Neural progenitor cell (in vitro differentiated cells): ENCODE measurements around the gene NKPD1. TPM values are rescaled to one million over a fixed set of nuclear protein-coding genes. Genes with fewer than 3 reads are reported as not detected.
A peak's percentile ranks its signal among the peaks of the same experiment; 100 is the strongest.

Source experiments
- DNase-seq: peaks from one replicate; pipeline ENCODE4 v3.0.0-alpha.2; 2016; ENCODE audit warnings: low spot score
- H2AFZ ChIP-seq: fragments of 200-600 bp; sonication (generic); replicated peaks from 2 replicates; pipeline ENCODE4 v1.6.1; 2016; ENCODE audit warnings: antibody characterized with exemption
- H3F3A ChIP-seq: fragments of 200-600 bp; sonication (generic); 2 replicates; pipeline ENCODE4 v1.6.1; 2016; ENCODE audit warnings: antibody characterized with exemption, low read depth
- H3K27ac ChIP-seq: fragments of 200-600 bp; sonication (generic); 2 replicates; pipeline ENCODE4 v1.5.1; 2016; ENCODE audit warnings: mild to moderate bottlenecking
- H3K27me3 ChIP-seq: fragments of 200-600 bp; sonication (generic); 2 replicates; pipeline ENCODE4 v1.6.1; 2016; ENCODE audit warnings: mild to moderate bottlenecking, moderate library complexity
- H3K36me3 ChIP-seq: fragments of 200-600 bp; sonication (generic); 2 replicates; pipeline ENCODE4 v1.5.1; 2016
- H3K4me1 ChIP-seq: fragments of 200-600 bp; sonication (generic); 2 replicates; pipeline ENCODE4 v1.6.1; 2016; ENCODE audit warnings: mixed run types
- H3K4me2 ChIP-seq: fragments of 200-600 bp; sonication (generic); 2 replicates; pipeline ENCODE4 v1.6.1; 2016
- H3K4me3 ChIP-seq: fragments of 200-600 bp; sonication (generic); 2 replicates; pipeline ENCODE4 v1.5.1; 2016
- H3K79me2 ChIP-seq: fragments of 200-600 bp; sonication (generic); 2 replicates; pipeline ENCODE4 v1.6.1; 2016; ENCODE audit warnings: low read depth
- H3K9ac ChIP-seq: fragments of 200-600 bp; sonication (generic); 2 replicates; pipeline ENCODE4 v1.6.1; 2016
- H3K9me3 ChIP-seq: fragments of 200-600 bp; sonication (generic); 2 replicates; pipeline ENCODE4 v1.5.1; 2016; ENCODE audit warnings: low read depth
- H4K20me1 ChIP-seq: fragments of 200-600 bp; sonication (generic); 2 replicates; pipeline ENCODE4 v1.6.1; 2016; ENCODE audit warnings: low read depth
- H3K27ac Mint-ChIP-seq: 3 replicates; pipeline ENCODE4 v1.8.0; 2021; ENCODE audit warnings: mixed read lengths
- H3K27me3 Mint-ChIP-seq: 2 replicates; pipeline ENCODE4 v1.8.0; 2022; ENCODE audit warnings: low read depth, mild to moderate bottlenecking, inconsistent platforms, moderate library complexity, mixed read lengths; ENCODE audit not compliant: insufficient read depth
- H3K36me3 Mint-ChIP-seq: 3 replicates; pipeline ENCODE4 v1.8.0; 2021; ENCODE audit warnings: mixed read lengths
- H3K4me1 Mint-ChIP-seq: 3 replicates; pipeline ENCODE4 v1.8.0; 2021; ENCODE audit warnings: mixed read lengths
- H3K4me3 Mint-ChIP-seq: 3 replicates; pipeline ENCODE4 v1.8.0; 2021; ENCODE audit warnings: mild to moderate bottlenecking, moderate library complexity, mixed read lengths
- H3K9me3 Mint-ChIP-seq: 3 replicates; pipeline ENCODE4 v1.8.0; 2020; ENCODE audit warnings: mixed read lengths
- CTCF ChIP-seq: fragments of 200-600 bp; sonication (generic); IDR thresholded peaks from 2 replicates; pipeline ENCODE4 v1.5.1; 2017; ENCODE audit warnings: antibody characterized with exemption, mild to moderate bottlenecking
- EZH2 ChIP-seq: fragments of 200-600 bp; sonication (generic); IDR thresholded peaks from 2 replicates; pipeline ENCODE4 v1.6.1; 2017; ENCODE audit warnings: antibody characterized with exemption, mild to moderate bottlenecking, moderate library complexity
- EZH2phosphoT487 ChIP-seq: fragments of 200-600 bp; sonication (generic); IDR thresholded peaks from 2 replicates; pipeline ENCODE4 v1.6.1; 2017; ENCODE audit warnings: antibody characterized with exemption
- total RNA-seq: library from RNA; depleted of rRNA; stranded (reverse); fragments of >200 nt; gene quantifications from 2 replicates; pipeline ENCODE4 v1.2.3, GENCODE V29; 2015; ENCODE audit warnings: low replicate concordance

NKPD1 gene
- total RNA-seq, 1 donor from 2014 or later: 0.02 TPM

DNA sequence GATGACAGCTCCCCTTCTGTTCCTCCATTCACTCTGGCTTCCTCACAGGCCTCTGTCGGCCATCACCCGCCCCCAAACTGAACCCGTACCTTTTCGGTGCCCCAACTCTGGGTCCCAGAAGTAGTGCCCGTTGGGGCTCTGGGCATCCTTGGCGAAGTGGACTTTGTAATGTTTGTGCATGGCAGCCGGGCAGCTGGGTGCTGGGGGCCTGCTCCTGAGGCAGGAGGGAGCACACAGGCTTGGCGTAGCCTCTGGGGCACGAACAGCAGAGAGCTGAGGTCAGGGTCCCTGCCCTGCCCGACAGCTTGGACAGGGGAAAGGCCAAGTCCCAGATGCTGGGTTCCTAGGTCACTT is 834 bp downstream of the NKPD1 start:
- Histone ChIP-seq H3K9ac (no peak overlapping the region), H3K36me3 (no peaks in the 10 kb centered on the region), H3K27me3 (peaks cover 42% of the 10 kb centered on the region), H2AFZ (no peak overlapping the region), H3F3A (no peaks in the 10 kb centered on the region), H3K79me2 (no peaks in the 10 kb centered on the region), H3K4me2 (no peak overlapping the region), H3K4me1 (peaks cover 6% of the 10 kb centered on the region), H3K4me3 (no peak overlapping the region), H3K27ac (no peak overlapping the region), H3K9me3 (no peaks in the 10 kb centered on the region), H4K20me1 (peaks cover 7% of the 10 kb centered on the region)
- no peaks in the 10 kb centered on the region for H3K36me3 Mint-ChIP-seq
- no peak overlapping the region for H3K27ac Mint-ChIP-seq
- DNase-seq: no peak
- H3K4me3 Mint-ChIP-seq: no peak overlapping the region
- H3K9me3 Mint-ChIP-seq: no peaks in the 10 kb centered on the region
- H3K4me1 Mint-ChIP-seq: peaks cover 11% of the 10 kb centered on the region
- TF ChIP-seq EZH2 (no peak), EZH2phosphoT487 (no peak), CTCF (no peak)
- peaks cover 4% of the 10 kb centered on the region for H3K27me3 Mint-ChIP-seq

DNA sequence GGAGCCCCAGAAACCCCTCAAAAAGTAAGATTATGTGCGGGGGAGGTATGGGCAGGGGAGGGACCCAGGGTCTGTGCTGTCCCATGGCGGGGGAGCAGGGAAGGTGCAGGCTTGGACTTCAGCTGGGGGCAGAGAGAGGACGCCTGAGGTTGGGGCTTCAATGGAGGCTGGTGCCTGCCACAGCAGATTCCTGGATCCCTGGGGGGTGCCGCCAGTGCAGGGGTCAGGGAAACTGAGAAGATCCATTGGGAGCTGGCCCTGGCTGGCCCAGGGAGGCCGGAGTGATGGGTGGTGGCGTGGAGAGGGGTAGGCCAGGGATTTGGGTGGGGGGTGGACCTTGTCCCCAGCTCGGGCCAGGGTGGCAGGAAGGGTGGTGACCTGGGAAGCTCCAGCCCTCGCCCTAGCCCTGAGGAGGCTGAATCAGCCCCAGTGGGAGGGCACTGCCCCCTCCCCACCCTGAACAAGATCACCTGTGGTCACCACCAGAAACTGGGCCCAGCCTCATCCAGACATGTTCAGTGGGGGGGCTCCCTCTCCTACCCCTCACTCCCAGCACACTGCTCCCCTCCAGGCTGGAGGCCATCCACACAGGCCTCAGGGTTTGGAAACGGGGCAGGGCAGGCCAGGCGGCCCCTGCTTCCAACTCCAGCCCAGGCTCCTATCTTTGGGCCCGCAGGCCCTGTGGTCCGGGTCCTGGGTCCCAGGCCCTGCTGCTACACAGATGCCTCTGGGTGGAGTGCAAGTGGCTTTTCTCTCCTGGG is 1.4 kb downstream of the NKPD1 start:
- Histone ChIP-seq H4K20me1 (peaks cover 7% of the 10 kb centered on the region), H3K9ac (no peak overlapping the region), H3K27me3 (peaks cover 47% of the 10 kb centered on the region), H3K4me1 (peaks cover 6% of the 10 kb centered on the region), H3K9me3 (no peaks in the 10 kb centered on the region), H3K36me3 (no peaks in the 10 kb centered on the region), H3F3A (no peaks in the 10 kb centered on the region), H3K4me3 (no peak overlapping the region), H2AFZ (no peak overlapping the region), H3K79me2 (no peaks in the 10 kb centered on the region), H3K27ac (no peak overlapping the region), H3K4me2 (no peak overlapping the region)
- DNase-seq: no peak
- Mint-ChIP-seq H3K27me3 (peaks cover 4% of the 10 kb centered on the region), H3K9me3 (no peaks in the 10 kb centered on the region), H3K4me1 (peaks cover 12% of the 10 kb centered on the region), H3K36me3 (no peaks in the 10 kb centered on the region), H3K4me3 (no peak overlapping the region), H3K27ac (no peak overlapping the region)
- no peak for TF ChIP-seq EZH2phosphoT487
- TF ChIP-seq EZH2: no peak
- TF ChIP-seq CTCF: no peak

DNA sequence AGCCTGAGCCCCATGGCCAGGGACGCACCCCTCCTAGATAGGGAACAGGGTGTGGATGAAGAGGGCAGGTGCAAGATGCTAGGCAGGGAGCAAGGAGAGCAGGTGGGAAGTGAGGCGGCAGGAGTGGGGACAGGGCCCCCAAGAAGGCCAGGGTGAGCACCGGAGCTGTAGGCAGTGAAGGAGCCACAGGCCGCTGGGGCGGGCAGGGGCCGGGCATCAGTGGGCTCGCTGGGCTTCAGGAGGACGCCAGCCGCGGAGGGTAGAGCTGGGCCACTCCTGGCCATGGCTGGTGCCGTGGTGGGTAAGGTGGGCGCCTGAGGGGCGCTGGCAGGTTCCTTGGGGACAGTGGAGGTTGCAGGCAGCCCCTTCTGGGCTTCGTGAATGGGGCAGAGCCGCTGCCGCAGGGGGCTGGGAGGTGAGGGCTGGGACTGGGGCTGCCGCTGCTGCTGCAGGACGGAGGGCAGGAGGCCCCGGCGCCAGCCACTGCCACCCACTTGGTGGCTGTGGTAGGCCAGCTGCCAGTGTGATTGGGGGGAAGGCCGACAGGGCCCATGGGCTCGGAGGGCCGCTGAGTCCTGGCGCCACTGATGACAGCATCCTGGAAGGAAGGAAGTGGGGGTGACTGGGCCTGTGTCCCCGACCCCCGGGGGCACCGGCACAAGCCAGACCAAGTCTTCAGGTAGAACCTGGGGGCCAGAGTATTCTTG is 2.1 kb downstream of the NKPD1 start:
- Mint-ChIP-seq H3K9me3 (no peaks in the 10 kb centered on the region), H3K27me3 (peaks cover 7% of the 10 kb centered on the region), H3K4me1 (peaks cover 19% of the 10 kb centered on the region), H3K27ac (peak overlapping the region; percentile 15), H3K4me3 (no peak overlapping the region), H3K36me3 (no peaks in the 10 kb centered on the region)
- Histone ChIP-seq H3K27me3 (peaks cover 55% of the 10 kb centered on the region), H4K20me1 (peaks cover 7% of the 10 kb centered on the region), H3K4me1 (peaks cover 11% of the 10 kb centered on the region), H3F3A (peaks cover 5% of the 10 kb centered on the region), H3K9ac (no peak overlapping the region), H3K36me3 (no peaks in the 10 kb centered on the region), H3K4me2 (no peak overlapping the region), H3K9me3 (no peaks in the 10 kb centered on the region), H3K79me2 (no peaks in the 10 kb centered on the region), H3K27ac (no peak overlapping the region), H2AFZ (no peak overlapping the region), H3K4me3 (no peak overlapping the region)
- no peak for DNase-seq
- TF ChIP-seq EZH2: no peak
- no peak for TF ChIP-seq CTCF
- no peak for TF ChIP-seq EZH2phosphoT487
